ENCODE data around the gene AMFR. TPM values are rescaled to one million over a fixed set of nuclear protein-coding genes. Genes with fewer than 3 reads are reported as not detected.

Gene AMFR
- total and polyA plus RNA-seq, 10 of the 15 experiments (the other 5 are each of a cell fraction or from before 2014, with no cell fraction given), result 8.2 to 67.6 (median 28.1) TPM

DNA sequence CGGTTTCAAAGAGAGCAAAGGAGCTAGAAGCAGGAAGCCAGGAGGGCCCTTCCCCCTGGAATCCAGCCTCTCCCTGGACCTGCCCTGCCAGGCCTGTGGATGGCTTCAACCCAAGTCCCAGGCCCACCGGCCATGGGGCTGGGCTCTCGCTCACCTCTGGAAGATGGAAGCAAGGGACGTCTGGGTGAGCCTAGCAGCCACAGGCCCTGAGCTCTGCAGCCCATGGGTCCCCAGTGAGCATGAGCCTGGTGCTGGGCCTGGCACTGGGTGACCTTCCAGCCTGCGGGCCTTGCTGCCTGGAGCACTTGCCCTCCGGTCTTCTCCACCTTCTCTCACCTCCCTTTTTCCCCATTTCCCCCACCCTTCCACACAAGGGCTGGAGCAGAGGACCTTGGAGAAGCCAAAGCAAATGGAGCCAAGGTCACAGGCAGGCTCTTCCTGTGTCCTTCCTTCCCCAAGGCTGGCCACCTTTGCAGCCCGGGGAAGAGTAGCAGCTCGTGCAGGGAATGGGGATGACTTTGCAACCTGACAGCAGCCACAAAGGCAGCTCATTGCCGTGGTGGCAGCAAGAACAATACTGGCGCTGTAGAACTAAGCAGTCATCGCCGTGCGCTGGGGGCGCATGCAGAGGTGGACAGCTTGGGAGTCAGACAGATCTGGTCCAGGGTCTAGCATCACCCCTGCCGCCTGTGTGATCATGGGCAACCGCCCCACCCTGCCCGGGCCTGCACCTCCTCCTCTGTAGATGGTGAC, 86.6 kb downstream of the AMFR start:
- POLR2A ChIA-PET, result no interaction called here
- WGBS (ENCODE audit: insufficient coverage, insufficient replicate concordance, low lambda C conversion rate, missing lambda C conversion rate), result 45% methylated on average over 17 of the region's 17 CpGs
- H3K27ac ChIP-seq (ENCODE audit: control insufficient read depth, insufficient read depth), result no peak overlapping the region
- RAD21 ChIA-PET (ENCODE audit: unreplicated experiment), result no interaction called here
- TF ChIP-seq HCFC1 (IDR thresholded peaks at IDR 0.05; ENCODE audit: low read length), result no peak
- TF ChIP-seq RELB (IDR thresholded peaks at IDR 0.05; ENCODE audit: low read depth), result no peak
- no peak for TF ChIP-seq SREBF1 (IDR thresholded peaks at IDR 0.05; ENCODE audit: low read length)
- TF ChIP-seq, protein P1, sequence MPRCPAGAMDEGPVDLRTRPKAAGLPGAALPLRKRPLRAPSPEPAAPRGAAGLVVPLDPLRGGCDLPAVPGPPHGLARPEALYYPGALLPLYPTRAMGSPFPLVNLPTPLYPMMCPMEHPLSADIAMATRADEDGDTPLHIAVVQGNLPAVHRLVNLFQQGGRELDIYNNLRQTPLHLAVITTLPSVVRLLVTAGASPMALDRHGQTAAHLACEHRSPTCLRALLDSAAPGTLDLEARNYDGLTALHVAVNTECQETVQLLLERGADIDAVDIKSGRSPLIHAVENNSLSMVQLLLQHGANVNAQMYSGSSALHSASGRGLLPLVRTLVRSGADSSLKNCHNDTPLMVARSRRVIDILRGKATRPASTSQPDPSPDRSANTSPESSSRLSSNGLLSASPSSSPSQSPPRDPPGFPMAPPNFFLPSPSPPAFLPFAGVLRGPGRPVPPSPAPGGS (IDR thresholded peaks at IDR 0.05; ENCODE audit: borderline replicate concordance, insufficient read depth, low read depth, low read length, poor library complexity, severe bottlenecking), result no peak
- TF ChIP-seq RAD21 (IDR thresholded peaks at IDR 0.05; ENCODE audit: insufficient read depth, low read depth, low read length), result no peak
- no peak for TF ChIP-seq MEF2A (IDR thresholded peaks at IDR 0.05; ENCODE audit: insufficient read depth, low read depth, low read length)
- TF ChIP-seq RAD51 (IDR thresholded peaks at IDR 0.05), result no peak
- no peak for TF ChIP-seq SMAD5 (IDR thresholded peaks at IDR 0.05; ENCODE audit: low read depth)
- no peak overlapping the region for H3K4me3 ChIP-seq
- no peak overlapping the region for H3K9ac ChIP-seq (ENCODE audit: control insufficient read depth, insufficient read depth, low read length)
- H3K4me1 ChIP-seq (ENCODE audit: control insufficient read depth, insufficient read depth, low read length), result no peaks in the 10 kb centered on the region
- no TSS peak for BruUV-seq (replicated peaks)
- intact Hi-C loops (cut with micrococcal nuclease; ENCODE audit: unreplicated experiment) (no loop called here), in situ Hi-C loops (cut with MboI) (no loop called here)
- SMC1A ChIA-PET (ENCODE audit: uncharacterized antibody, unreplicated experiment), result no interaction called here
- H2AFZ ChIP-seq (ENCODE audit: control insufficient read depth, low read depth, low read length), result no peak overlapping the region
- no peaks in the 10 kb centered on the region for H3K9me3 ChIP-seq (replicated peaks; ENCODE audit: control insufficient read depth, insufficient read depth, low read length)
- no peaks in the 10 kb centered on the region; a peak in 1 of 4 replicates for H3K27me3 ChIP-seq (replicated peaks in 1 of 2; ENCODE audit: control insufficient read depth in 2 of 2, insufficient read depth in 2 of 2, low read length in 1 of 2)
- H3K79me2 ChIP-seq (ENCODE audit: control insufficient read depth, insufficient read depth, low read length), result no peaks in the 10 kb centered on the region
- H3K4me2 ChIP-seq (ENCODE audit: control insufficient read depth, insufficient read depth), result no peak overlapping the region
- CTCF ChIA-PET, result interaction anchor here (0.7 to 0.9 kb wide), 2 partner anchors 12 to 20 kb away, joined by 3 read pairs; no protein-coding TSS in a partner anchor
- no peak for ATAC-seq
- H3K36me3 ChIP-seq (ENCODE audit: control insufficient read depth in 2 of 2, insufficient read depth in 2 of 2, low read length in 1 of 2), result no peaks in the 10 kb centered on the region
- no peaks in the 10 kb centered on the region for H4K20me1 ChIP-seq (ENCODE audit: control insufficient read depth, insufficient read depth)
- DNase-seq (ENCODE audit: low read depth, low spot score), result no peak
- FAIRE-seq, result no peak

Data from GM12878 (cell line).